ELF-1 (cell line): ENCODE measurements around the gene SLC8A2.
"Not testable (repeated sequence)": the region's sequence is repeated elsewhere in the genome, so short reads cannot be mapped to it uniquely, and the experiment has no call there.

Source experiments
- DNase-seq: peaks from one replicate; pipeline ENCODE4 v3.0.0-alpha.2; 2016; ENCODE audit warnings: low read depth, low spot score

The SLC8A2 gene

DNA sequence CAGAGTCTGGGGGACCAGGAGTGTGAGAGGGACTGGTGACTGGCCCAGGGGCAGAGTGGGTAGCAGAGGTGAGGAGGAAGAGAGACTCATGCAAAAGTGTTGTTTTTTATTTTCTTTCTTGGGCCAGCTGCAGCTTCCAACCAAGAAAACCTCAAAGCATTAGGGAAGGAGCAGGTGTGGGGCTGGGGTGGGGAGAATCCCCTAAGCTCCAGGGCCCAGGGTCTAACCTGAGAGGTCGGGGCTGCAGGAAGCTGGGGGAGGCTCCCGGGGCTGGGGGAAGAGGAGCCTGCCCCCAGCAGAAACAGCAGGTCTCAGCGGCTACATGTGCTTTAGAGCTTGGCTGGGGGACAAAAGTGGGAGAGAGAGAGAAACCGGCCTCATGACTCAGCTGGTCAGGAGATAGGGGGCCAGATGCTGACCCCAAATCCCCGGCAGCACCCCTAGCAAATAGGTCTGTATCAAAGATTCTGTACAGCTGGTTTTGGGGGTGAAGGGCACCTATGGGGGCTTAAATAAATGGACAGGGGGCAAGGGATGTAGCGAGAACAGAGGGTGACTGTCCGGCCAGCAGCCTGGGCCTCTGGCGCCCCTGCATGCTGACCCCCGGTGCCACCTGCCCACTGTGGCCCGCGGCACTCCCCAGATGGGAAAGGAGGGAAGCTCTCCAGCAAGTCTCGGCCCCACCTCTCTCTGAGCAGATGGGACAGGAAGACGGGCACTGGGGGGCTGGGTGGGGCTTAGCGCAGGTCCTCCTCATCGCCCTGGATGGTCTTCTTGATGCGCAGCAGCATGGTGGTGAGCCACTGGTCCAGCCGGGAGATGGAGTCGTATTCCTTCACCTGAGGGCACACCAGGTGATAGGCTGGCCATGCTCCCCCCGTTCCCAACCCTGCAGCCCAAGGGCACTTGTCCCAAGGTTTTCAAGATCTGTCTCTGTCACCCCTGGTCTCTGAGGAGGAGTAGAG, 16.1 kb upstream of the SLC8A2 start:
- no peak for DNase-seq

DNA sequence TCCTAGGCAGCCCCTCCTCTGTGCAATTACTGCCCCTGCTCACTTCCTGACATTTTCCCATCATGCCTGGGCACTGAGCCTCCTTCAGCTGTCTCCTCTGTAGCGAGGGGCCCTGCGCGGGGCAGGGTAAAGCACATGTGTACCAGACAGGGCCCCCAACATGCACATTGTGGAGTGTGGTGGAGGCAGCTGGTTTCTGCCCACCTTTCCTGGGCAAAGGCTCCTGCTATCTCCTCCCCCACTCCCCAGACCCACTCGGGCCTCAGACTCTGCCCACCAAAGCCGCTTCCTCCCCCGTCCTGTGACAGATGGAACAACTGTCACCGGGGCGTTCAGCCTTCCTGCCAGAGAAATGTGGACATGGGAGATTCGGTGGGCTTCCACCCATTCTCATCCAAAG, 15.2 kb upstream of the SLC8A2 start:
- no peak for DNase-seq

DNA sequence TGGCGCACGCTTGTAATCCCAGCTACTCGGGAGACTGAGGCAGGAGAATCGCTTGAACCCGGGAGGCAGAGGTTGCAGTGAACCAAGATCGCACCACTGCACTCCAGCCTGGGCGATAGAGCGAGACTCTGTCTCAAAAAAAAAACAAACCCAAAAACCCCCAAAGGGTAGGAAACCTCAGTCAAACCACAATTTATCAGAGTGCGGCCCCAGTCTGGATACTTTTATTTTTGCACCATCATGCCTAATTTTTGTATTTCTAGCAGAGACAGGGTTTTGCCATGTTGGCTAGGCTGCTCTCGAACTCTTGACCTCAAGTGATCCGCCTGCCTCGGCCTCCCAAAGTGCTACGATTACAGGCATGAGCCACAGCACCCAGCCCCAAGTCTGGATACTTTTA, 14.5 kb upstream of the SLC8A2 start:
- not testable (repeated sequence) for DNase-seq

DNA sequence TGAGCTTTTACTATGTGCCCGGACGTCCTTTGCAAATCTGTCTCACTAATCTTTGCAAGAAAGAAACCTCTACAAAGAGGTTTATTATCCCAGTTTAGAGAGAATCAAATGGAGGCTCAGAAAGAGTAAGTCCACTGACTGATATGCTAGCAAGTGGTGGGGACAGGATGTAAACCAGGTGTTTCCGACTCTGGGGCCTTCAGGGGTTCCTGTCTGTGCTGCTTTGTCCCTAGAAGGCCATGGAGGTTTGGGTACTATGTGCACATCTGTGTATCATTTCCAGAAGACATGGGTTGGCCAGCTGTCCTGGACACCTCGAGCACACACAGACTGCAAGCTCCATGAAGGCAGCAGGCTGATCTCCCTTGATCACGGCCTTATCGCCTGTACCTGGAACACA, 13.5 kb upstream of the SLC8A2 start:
- DNase-seq, result no peak

DNA sequence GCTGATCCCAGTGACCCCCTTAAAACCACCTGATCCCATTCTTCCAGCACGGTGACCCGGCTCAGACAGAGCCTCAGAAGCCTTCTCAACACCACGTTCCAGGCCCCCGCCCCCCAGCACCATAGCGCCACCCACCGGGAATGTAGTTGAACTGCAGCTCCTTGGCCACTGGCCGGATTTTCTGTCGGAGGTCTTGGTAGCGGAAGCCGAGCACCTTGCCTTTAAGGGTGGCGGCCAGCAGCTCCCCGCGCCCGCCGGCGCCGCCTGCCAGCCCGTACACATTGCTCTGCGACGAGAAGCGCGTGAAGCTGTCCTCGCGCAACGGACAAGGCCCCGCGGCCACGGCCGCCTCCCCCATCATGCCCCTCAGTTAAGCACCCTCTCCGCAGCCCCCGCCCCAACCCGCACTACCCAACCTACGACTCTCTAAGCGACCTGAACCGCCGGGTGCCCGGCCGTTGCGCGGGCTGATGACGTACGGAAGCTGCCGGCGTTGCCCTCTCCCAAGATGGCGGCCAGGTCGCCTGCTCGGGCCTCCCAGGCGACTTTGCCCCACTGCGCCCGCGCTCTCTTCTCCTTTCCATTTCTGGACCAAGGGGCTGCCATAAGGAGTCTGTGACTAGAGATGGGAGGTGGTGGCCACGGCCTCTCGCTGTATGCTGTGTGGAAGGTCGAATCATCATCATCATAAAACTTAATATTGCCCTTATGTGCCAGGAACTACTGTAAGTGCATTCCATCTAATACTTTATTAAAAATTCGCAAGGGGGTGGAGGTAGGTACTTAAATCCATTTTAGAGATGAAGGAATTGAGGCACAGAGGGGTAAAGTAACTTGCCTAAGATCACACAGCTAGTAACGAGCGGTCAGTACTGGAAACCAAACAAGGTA, 12.4 kb upstream of the SLC8A2 start, which contains the start of gene KPTN:
KPTN (minus strand) TSS at position 420 of the 891 bp plus-strand sequence; CDS start at position 361, 59 bp downstream.
- DNase-seq, result peak; percentile 95

DNA sequence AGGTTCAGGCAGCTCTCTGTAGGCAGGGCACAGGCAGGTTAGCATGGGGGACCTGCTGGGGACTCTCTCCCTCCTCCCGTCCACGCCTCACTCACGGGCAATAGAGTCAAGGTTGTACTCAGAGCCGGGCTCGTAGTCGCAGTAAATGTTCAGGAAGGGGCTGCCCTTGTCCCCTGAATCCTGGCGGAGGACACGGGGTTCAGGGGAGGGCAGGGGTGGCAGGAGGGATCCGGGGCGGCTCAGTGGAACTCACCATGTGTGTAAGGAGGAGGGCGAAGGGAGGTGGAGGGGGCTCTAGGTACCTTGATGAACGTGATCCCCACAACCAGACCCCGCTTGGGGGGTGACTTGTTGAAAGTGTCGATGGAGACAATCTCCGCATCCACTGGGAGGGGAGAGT, 11.5 kb upstream of the SLC8A2 start:
- no peak for DNase-seq

DNA sequence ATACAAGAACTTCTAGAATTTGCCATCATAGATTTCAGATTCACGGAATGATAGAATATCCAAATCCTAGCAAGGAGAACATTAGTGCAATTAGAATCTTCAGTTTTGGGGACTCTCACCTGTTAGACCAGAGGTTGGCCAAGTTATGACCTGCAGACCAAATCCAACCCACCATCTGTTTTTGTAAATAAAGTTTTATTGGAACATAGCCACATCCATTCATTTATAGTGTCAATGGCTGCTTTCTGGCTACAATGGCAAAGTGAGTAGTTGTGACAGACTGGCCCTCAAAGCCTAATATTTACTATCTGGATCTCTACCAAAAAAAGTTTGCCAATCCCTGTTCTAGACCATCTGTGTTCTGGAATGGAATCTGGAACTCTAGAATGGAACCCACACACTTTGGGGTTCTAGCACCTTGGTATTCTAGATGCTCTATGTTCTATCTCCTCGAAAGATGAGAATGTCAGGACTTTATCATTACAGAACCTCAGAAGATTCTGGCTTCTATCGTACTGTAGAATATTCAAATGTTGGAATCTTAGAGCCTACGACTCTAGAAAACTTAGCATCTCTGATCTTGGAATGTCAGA, 9.9 kb upstream of the SLC8A2 start:
- DNase-seq, result no peak

DNA sequence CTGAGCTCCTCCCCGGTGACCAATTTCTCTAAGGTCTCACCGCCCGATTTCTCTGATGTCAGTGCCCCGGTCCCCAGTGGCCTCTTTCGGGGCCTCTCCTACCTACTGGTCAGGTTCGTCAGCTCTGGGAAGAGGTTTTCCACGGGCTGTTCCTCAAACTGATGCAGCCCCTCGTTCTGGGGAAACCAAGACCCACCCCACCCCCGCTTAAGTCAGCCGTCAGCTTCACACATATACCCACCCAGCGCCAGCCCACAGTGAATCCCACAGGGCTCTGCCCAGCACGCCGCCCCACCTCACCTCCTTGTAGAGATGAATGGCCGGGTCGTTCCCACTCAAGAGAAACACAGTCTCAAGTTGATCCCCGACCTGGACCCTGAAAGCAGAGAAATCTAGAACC, 9.0 kb upstream of the SLC8A2 start:
- DNase-seq, result no peak

DNA sequence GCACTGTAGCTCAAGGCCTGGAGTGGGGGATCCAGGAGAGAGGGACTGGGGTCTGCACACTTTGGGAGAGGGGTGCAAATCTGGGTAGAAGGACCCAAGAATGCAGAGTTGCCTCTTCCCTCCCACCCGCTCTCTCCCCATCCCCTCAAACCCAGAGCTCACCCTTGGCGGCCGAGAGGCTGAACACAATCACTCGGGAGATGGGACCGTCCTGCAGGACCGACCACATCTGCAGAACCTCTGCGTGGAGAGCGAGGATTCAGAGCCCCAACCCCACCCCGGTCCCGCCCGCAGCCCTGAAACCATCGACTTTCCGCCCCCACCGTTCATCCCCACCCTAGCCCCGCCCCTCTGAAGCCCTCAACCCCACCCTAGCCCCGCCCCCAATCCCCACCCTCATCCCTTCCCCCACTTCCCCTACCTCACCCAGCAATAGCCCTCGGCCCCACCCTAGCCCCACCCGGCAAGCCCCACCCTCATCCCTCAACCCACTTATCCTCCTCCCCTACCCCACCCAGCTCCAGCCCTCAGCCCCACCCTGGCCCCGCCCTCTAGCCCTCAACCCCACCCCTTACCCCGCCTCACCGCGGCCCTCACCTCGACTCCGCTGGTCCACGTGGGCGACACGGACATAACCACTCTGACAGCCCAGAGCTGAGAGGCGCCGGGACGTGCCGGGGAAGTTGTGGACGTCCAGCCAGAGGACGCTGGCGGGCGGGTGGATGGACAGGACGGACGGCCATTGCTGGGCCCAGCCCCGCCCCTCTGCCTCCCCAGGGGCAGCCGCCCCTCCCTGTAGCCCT, 8.2 kb upstream of the SLC8A2 start:
- DNase-seq, result peak; percentile 47

DNA sequence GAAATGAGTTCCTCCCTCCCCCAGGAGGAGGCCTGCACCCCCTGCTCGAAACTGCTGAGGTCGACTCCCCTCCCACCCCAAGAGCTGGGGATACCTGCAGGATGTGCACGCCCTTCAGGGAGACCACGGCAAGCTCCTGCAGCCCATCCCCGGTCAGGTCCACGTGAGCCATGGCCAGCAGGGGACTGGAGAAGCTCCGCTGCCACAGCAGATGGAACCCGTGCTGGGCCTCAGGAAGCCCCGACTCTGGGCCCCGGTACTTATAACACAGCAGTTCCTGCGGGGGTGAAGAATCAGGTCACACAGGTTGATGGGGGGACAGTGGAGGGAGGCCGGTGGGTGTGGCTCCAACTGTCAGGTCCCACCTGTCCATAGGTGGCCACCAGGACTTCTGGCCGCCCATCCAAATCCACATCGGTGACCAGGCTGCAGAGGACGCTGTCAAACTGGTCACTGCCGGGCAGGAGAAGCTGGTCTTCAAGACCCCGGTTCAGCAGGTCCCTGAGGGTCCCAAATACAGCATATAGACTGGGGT, 4.8 kb upstream of the SLC8A2 start:
- no peak for DNase-seq

DNA sequence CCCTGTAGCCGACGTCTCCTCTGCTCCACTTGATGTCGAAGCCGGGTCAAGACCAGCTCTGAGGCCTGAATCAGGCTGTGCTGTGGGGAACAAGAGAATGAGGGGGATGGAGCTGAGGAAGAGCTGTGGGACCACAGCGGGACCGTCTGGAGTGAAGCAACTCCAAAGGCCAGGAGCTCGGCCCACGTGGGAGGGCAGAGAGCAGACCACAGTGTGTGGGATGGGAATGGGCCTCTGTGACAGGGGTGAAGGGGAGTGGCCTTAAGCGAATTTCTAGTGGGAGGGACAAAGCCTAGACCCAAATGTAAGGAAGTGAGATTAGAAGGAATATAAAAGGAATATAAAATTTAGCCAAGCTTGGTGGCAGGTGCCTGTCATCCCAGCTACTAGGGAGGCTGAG, 3.8 kb upstream of the SLC8A2 start:
- no peak for DNase-seq

DNA sequence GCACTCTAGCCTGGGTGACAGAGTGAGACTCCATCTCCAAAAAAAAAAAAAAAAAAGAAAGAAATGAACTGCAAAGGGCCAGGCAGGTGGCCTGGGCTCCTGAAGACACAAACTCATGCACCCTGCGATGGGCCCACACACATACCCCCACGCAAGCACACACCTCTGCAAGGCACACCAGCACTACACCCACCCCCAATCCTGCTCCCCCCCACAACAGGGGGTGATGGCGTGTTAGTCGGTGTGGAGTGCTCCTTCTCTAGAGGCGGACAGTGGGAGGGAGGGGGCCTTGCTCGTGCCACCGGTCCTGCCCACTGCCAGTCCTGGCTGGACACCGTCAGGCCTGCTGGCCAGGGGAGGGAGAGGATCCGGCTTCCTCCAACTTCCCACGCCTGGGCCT, 1.6 kb upstream of the SLC8A2 start:
- DNase-seq, result no peak

DNA sequence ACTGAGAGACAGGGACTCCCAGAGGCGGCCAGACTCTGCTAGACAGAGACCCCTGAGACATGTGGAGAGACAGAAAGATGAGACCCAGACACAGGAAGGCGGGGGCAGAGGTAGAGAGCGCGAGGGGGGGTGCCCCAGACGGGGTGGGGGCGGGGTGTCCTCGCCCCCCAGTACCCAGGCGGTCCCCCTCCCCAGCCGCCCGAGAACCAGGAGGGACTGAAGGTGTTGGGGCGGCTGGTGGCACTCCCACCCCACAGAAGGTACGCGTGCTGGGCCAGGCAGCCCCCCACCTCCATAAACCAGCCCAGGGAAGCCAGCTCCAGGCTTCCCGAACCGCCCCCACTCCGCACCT, 336 bp downstream of the SLC8A2 start:
- no peak for DNase-seq

DNA sequence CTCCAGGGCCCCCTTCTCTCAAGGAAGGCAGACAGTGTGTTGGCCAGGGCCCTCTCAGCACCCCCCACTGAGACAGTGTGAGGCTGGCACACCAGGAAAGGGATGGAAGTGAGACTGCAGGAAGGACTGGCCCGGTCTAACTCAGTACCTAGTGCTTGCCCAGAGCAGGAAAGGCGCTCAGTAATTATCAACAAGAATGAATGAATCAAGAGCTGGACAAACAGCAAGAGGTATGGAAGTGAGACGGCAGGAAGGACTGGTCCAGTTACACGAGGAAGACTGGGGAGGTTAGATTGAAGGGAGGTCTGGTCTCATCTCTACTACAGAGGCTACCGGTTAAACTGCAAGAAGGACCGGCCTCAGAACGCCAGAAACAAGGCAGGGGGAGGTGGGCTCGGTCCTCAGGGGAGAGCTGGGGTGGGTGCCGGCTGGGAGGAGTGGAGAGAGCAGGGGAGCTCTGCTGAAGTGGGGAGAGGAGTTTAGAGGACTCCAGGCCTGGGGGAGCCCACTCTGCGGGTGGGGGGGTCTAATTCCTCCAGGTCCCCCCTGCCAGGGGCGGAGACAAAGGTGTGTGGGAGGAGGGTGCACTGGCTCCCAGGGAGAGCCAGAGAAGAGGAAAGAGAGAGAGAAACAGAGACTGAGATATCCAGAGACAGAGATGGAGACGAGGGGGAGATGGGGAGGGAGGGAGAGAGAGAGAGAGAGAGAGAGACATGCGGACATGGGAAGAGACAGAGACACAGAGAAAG, 1.1 kb downstream of the SLC8A2 start:
- DNase-seq, result no peak

DNA sequence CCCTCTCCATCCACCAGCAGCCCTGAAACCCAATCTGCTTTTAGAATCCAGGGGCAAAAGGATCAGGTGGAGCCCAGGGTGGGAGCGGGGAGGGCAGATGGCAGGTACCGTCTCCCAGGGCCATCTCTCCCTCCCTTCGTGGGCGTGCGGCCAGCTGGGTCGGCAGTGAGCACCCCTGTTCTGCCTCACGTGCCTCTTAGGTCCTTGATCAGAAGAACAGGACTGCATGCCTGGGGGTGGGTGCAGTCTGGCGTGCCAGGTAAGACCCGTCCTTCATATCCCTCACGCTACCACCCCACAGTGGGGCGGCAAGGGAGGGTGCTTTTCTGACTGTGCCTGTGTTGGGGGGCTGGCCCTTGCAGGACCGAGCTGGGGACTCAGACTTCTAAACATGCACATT, 2.0 kb downstream of the SLC8A2 start:
- DNase-seq, result no peak

DNA sequence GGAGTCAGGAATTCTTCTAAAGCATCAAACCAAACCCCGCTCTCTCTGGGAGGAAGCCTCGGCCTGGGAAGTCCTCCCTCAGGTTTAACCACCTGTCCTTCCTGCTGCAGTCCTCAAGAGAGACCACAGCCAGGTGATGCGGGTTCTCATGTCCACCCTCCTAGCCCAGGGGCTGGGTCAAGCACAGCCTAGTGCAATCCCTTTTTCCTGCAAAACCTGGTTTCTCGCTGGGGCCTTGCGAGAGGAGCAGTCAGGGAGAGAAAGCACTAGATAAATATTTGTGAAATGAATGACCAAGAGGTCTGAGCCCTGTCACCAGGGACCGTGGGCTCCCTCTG, 2.4 kb downstream of the SLC8A2 start:
- no peak for DNase-seq

DNA sequence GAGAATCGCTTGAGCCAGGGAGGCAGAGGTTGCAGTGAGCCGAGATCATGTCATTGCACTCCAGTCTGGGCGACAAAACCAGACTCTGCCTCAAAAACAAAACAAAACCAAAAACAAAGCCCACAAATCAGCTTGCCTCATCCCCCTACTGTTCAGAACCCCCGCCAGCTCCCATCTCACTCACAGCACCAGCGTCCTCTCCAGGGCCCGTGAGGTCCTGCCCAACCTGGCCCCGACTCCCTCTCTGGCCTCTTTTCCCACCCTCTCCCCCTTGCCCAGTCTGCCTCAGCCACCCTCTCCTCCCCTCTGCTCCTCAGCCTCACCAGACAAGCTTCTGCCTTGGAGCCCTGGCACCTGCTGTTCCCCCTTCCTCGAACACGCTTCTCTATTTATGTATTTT, 3.8 kb downstream of the SLC8A2 start:
- DNase-seq, result no peak

DNA sequence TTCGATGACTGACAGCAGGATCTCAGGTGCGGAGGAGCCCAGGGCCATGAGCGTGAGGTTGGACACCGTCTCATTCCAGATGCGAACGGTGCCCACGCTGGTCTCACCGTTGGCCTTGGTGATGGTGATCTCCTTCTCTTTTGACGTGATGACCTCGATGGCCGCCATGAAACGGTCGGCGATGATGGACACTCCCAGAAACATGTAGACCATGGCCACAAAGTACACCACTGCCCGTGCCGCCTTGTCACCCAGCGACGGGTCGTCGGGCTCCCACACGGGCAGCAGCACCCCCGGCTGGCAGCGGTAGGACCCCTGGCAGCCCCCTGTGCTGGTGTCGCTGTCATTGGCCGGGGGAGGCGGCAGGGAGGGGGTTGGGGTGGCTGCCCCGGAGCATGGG, 5.7 kb downstream of the SLC8A2 start:
- DNase-seq, result no peak

DNA sequence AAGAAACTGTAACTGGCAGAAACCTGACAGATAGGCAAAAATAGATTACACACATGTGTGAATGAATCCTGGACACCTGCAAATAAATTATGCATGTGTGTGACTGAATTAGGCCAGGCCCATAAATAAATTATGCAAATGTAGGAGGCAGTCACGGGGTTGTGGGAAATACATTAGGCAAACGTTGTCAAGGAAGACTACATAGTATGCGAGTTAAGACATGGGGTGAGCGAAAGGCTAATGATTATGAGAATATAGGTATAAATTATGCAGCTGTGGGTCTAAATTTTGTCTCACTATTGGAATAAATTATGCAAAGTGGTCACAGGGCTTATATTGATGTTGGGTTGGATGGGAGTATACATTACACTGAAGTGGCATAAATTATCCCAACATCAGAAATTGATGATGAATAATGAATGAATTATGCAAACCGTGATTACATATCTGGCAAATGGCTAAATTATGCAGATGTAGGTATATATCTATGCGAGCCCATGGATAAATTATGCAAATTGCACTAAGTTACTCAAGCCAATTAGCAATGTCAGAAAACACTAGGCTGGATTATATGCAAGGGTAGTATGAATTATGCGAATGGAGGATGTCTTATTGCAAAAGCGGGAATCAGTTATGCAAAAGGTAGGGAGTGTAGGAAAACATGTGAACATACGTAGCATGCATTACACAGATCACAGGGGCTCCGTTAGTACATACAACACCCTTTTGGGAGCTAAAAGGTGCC, 6.8 kb downstream of the SLC8A2 start:
- DNase-seq, result no peak

DNA sequence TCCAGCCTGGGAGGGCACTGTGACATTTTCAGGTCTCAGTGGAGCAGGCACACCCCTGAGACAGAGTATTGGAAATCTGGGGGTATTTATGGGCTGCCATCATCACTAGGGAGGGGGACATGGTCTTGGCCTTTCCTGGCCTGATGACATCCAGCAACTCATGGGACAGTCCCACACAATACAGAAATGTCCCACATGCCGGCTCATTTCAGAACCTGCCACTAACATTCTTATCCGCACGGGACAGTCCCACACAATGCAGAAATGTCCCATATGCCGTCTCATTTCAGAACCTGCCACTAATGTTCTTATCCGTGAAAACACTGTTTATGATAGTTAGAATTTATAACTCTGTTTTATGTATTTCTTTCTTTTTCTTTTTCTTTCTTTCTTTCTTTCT, 9.8 kb downstream of the SLC8A2 start:
- DNase-seq, result no peak
